ENCODE measurements around the gene COX17. TPM values are rescaled to one million over a fixed set of nuclear protein-coding genes. Genes with fewer than 3 reads are reported as not detected.

The COX17 gene
- total and polyA plus RNA-seq, 5 donors from 2014 or later = 34.1 to 124 (median 92.6) TPM

GRCh38 chr3:119624002-119624720 is 53.0 kb downstream of the COX17 start:
- Mint-ChIP-seq H3K36me3 (no peaks in the 10 kb centered on the region), H3K27me3 (no peaks in the 10 kb centered on the region), H3K9me3 (no peaks in the 10 kb centered on the region), H3K4me1 (peaks cover 11 to 33% (median 21%) of the 10 kb centered on the region in 4 donors), H3K4me3 (no peak overlapping the region), H3K27ac (no peak overlapping the region)
- H3K4me3 ChIP-seq (ENCODE audit: low read depth, low read length) = no peak overlapping the region
- no peaks in the 10 kb centered on the region for H3K36me3 ChIP-seq (ENCODE audit: control insufficient read depth, insufficient read depth, low read length)
- H3K27me3 ChIP-seq (ENCODE audit: control insufficient read depth, insufficient read depth, low read length) = no peaks in the 10 kb centered on the region
- DNase-seq (no peak), ATAC-seq (ENCODE audit: low read depth in 2 of 2) (no peak)
- no peaks in the 10 kb centered on the region for H3K9me3 ChIP-seq (ENCODE audit: control insufficient read depth in 2 of 2, low read length in 2 of 2)
- no peak overlapping the region for H3K27ac ChIP-seq (ENCODE audit: insufficient read depth, low read length, poor library complexity, severe bottlenecking)
- peaks cover 26% of the 10 kb centered on the region for H3K4me1 ChIP-seq (ENCODE audit: control insufficient read depth, insufficient read depth, low read length, poor library complexity, severe bottlenecking)

GRCh38 chr3:119620899-119621298 is 56.3 kb downstream of the COX17 start:
- H3K27me3 ChIP-seq (ENCODE audit: control insufficient read depth, insufficient read depth, low read length) = no peaks in the 10 kb centered on the region
- H3K9me3 Mint-ChIP-seq = no peaks in the 10 kb centered on the region
- no peak overlapping the region for H3K27ac Mint-ChIP-seq
- no peak overlapping the region for H3K4me3 Mint-ChIP-seq
- H3K4me1 Mint-ChIP-seq = peaks cover 0 to 4% (median 0%) of the 10 kb centered on the region in 4 donors
- H3K36me3 ChIP-seq (ENCODE audit: control insufficient read depth, insufficient read depth, low read length) = no peaks in the 10 kb centered on the region
- H3K9me3 ChIP-seq (ENCODE audit: control insufficient read depth in 2 of 2, low read length in 2 of 2) = no peaks in the 10 kb centered on the region
- H3K27ac ChIP-seq (ENCODE audit: insufficient read depth, low read length, poor library complexity, severe bottlenecking) = no peak overlapping the region
- no peak overlapping the region for H3K4me3 ChIP-seq (ENCODE audit: low read depth, low read length)
- DNase-seq (no peak), ATAC-seq (ENCODE audit: low read depth in 2 of 2) (no peak)
- no peaks in the 10 kb centered on the region for H3K4me1 ChIP-seq (ENCODE audit: control insufficient read depth, insufficient read depth, low read length, poor library complexity, severe bottlenecking)
- H3K36me3 Mint-ChIP-seq = no peaks in the 10 kb centered on the region
- no peaks in the 10 kb centered on the region for H3K27me3 Mint-ChIP-seq

Other genes with a start within 250 kb of the COX17 start
- 49.7 TPM for gene TMEM39A, start 213.8 kb downstream of the COX17 start, total RNA-seq
- gene TMEM39A, start 213.8 kb downstream of the COX17 start, polyA plus RNA-seq = 10 to 100 TPM in 3 of 4 donors, 1 to 10 TPM in 1; 8.5 to 18.0 (median 11.6) TPM
- gene POGLUT1, start 208.4 kb downstream of the COX17 start, total RNA-seq = 31.4 TPM
- 10 to 100 TPM; 31.9 to 43.2 (median 36.5) TPM for gene POGLUT1, start 208.4 kb downstream of the COX17 start, polyA plus RNA-seq
- gene TIMMDC1, start 178.9 kb downstream of the COX17 start, total RNA-seq = 42.1 TPM
- 10 to 100 TPM; 65.1 to 88.8 (median 70.4) TPM for gene TIMMDC1, start 178.9 kb downstream of the COX17 start, polyA plus RNA-seq
- 24.2 TPM for gene CD80, start 117.8 kb downstream of the COX17 start, total RNA-seq
- gene CD80, start 117.8 kb downstream of the COX17 start, polyA plus RNA-seq = 1 to 10 TPM in 3 of 4 donors, under 1 TPM in 1; 0.87 to 2.8 (median 1.9) TPM
- gene ADPRH, start 97.9 kb downstream of the COX17 start, total RNA-seq = 6.6 TPM
- 10 to 100 TPM in 3 of 4 donors, 1 to 10 TPM in 1; 6.2 to 17.2 (median 14.6) TPM for gene ADPRH, start 97.9 kb downstream of the COX17 start, polyA plus RNA-seq
- not detected for gene PLA1A, start 79.5 kb downstream of the COX17 start, total RNA-seq
- gene PLA1A, start 79.5 kb downstream of the COX17 start, polyA plus RNA-seq = under 1 TPM in 1 of 4 donors, not detected in 3; 0.18 TPM
- 5.5 TPM for gene POPDC2, start 16.8 kb downstream of the COX17 start, total RNA-seq
- 1 to 10 TPM; 1.9 to 3.2 (median 2.4) TPM for gene POPDC2, start 16.8 kb downstream of the COX17 start, polyA plus RNA-seq
- 0.44 TPM for gene CFAP91, start 25.6 kb upstream of the COX17 start, total RNA-seq
- gene CFAP91, start 25.6 kb upstream of the COX17 start, polyA plus RNA-seq = under 1 TPM in 1 of 4 donors, not detected in 3; 0.59 TPM
- 0.20 TPM for gene NR1I2, start 104.7 kb upstream of the COX17 start, total RNA-seq
- gene NR1I2, start 104.7 kb upstream of the COX17 start, polyA plus RNA-seq = under 1 TPM in 3 of 4 donors, not detected in 1; 0.06 to 0.72 (median 0.28) TPM